Measurements from ENCODE around the gene DAAM2. TPM values are rescaled to one million over a fixed set of nuclear protein-coding genes. Genes with fewer than 3 reads are reported as not detected.
A peak's percentile ranks its signal among the peaks of the same experiment; 100 is the strongest.

The DAAM2 gene
- total and polyA plus RNA-seq, 12 donors: 6.0 to 25.9 (median 12.2) TPM

DNA sequence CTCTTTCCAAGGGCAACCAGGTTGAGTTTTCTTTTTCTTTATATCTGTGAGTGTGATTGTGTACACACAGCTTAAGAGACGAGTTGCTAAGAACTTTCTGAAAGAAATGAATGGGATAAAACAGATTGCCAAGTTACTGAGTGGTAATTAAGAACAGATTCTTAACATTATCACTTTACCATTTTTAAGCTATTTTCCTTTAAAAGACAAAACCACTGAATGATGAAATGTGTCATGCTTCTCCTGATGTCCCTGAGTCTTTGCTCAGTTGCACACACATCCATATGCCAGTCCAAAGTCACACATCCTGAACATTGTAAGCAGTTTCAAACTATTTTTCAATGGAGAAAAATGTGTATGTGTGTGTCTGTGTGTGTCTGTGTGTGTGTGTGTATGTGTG, 5.5 kb upstream of the DAAM2 start:
- no peak for DNase-seq
- Histone ChIP-seq H3K27ac (no peak overlapping the region), H3K36me3 (no peaks in the 10 kb centered on the region), H3K4me3 (no peak overlapping the region), H3K9me3 (peaks cover 0 to 12% (median 0%) of the 10 kb centered on the region in 11 donors), H3K27me3 (peaks cover 0 to 10% (median 0%) of the 10 kb centered on the region in 7 donors), H3K4me1 (peaks cover 0 to 6% (median 2%) of the 10 kb centered on the region in 9 donors)
- ATAC-seq: no peak
- intact Hi-C loops (cut with DNase I): loop anchor here in 1 of 10 donors (5.0 kb wide), 1 partner anchor 59 kb away; the partner anchor contains the start of gene KIF6
- TF ChIP-seq, protein P1, sequence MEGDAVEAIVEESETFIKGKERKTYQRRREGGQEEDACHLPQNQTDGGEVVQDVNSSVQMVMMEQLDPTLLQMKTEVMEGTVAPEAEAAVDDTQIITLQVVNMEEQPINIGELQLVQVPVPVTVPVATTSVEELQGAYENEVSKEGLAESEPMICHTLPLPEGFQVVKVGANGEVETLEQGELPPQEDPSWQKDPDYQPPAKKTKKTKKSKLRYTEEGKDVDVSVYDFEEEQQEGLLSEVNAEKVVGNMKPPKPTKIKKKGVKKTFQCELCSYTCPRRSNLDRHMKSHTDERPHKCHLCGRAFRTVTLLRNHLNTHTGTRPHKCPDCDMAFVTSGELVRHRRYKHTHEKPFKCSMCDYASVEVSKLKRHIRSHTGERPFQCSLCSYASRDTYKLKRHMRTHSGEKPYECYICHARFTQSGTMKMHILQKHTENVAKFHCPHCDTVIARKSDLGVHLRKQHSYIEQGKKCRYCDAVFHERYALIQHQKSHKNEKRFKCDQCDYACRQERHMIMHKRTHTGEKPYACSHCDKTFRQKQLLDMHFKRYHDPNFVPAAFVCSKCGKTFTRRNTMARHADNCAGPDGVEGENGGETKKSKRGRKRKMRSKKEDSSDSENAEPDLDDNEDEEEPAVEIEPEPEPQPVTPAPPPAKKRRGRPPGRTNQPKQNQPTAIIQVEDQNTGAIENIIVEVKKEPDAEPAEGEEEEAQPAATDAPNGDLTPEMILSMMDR (IDR thresholded peaks at IDR 0.05): no peak
- WGBS, 2 donors: 79 to 83% methylated on average over 1 of the region's 1 CpG

- H3K27ac ChIP-seq: no peak overlapping the region
- no peak overlapping the region for H3K4me3 ChIP-seq
- H3K4me1 ChIP-seq: peaks cover 0 to 10% (median 7%) of the 10 kb centered on the region in 9 donors
- H3K27me3 ChIP-seq: peaks cover 0 to 17% (median 0%) of the 10 kb centered on the region in 7 donors
- intact Hi-C loops (cut with DNase I): loop anchor here in 1 of 10 donors (5.0 kb wide), 1 partner anchor 60 kb away; the partner anchor contains the start of gene KIF6
- H3K9me3 ChIP-seq: peaks cover 0 to 12% (median 0%) of the 10 kb centered on the region in 11 donors
- DNase-seq (no peak), ATAC-seq (no peak)
- 92% methylated on average over 8 of the region's 8 CpGs for WGBS, 2 donors
- TF ChIP-seq, protein P1 (IDR thresholded peaks at IDR 0.05): no peak
- no peaks in the 10 kb centered on the region for H3K36me3 ChIP-seq
These were observed 4.9 kb upstream of the DAAM2 start for GRCh38 chr6:39787322-39787721.

GRCh38 chr6:39790772-39791171, 1.4 kb upstream of the DAAM2 start:
- no peak overlapping the region for H3K4me3 ChIP-seq
- no peak overlapping the region for H3K27ac ChIP-seq
- intact Hi-C loops (cut with DNase I): loop anchor here in 4 of 10 donors (5.0 kb wide), 3 partner anchors 97 to 1258 kb away; no protein-coding TSS in a partner anchor
- H3K36me3 ChIP-seq: no peaks in the 10 kb centered on the region
- no peaks in the 10 kb centered on the region for H3K9me3 ChIP-seq
- ATAC-seq (no peak), DNase-seq (no peak)
- TF ChIP-seq, protein P1 (IDR thresholded peaks at IDR 0.05): no peak
- WGBS, 2 donors: 86 to 92% methylated on average over 5 of the region's 5 CpGs
- H3K4me1 ChIP-seq: peaks cover 0 to 32% (median 13%) of the 10 kb centered on the region in 9 donors
- H3K27me3 ChIP-seq: peaks cover 0 to 51% (median 0%) of the 10 kb centered on the region in 7 donors

GRCh38 chr6:39791311-39791710, 865 bp upstream of the DAAM2 start:
- no peaks in the 10 kb centered on the region for H3K9me3 ChIP-seq
- WGBS, 2 donors: 18 to 46% methylated on average over 1 of the region's 1 CpG
- peak overlapping the region in 3 of 10 donors; percentile 63 to 84 (median 77) for H3K27ac ChIP-seq
- peak overlapping the region in 1 of 10 donors; percentile 59 for H3K4me3 ChIP-seq
- peaks cover 0 to 38% (median 18%) of the 10 kb centered on the region in 9 donors for H3K4me1 ChIP-seq
- TF ChIP-seq, protein P1 (IDR thresholded peaks at IDR 0.05): peak in 6 of 9 donors; percentile 10 to 47 (median 32)
- peak in 1 of 2 donors; percentile 28 for DNase-seq
- intact Hi-C loops (cut with DNase I): loop anchor here in 4 of 10 donors (5.0 kb wide), 3 partner anchors 96 to 1259 kb away; no protein-coding TSS in a partner anchor
- peaks cover 0 to 55% (median 0%) of the 10 kb centered on the region in 7 donors for H3K27me3 ChIP-seq
- H3K36me3 ChIP-seq: no peaks in the 10 kb centered on the region
- ATAC-seq: peak in 3 of 8 donors; percentile 21 to 63 (median 46)
